ENCODE results near the gene ANKS1B.
"Not testable (repeated sequence)": the region's sequence is repeated elsewhere in the genome, so short reads cannot be mapped to it uniquely, and the experiment has no call there.

ANKS1B gene

DNA sequence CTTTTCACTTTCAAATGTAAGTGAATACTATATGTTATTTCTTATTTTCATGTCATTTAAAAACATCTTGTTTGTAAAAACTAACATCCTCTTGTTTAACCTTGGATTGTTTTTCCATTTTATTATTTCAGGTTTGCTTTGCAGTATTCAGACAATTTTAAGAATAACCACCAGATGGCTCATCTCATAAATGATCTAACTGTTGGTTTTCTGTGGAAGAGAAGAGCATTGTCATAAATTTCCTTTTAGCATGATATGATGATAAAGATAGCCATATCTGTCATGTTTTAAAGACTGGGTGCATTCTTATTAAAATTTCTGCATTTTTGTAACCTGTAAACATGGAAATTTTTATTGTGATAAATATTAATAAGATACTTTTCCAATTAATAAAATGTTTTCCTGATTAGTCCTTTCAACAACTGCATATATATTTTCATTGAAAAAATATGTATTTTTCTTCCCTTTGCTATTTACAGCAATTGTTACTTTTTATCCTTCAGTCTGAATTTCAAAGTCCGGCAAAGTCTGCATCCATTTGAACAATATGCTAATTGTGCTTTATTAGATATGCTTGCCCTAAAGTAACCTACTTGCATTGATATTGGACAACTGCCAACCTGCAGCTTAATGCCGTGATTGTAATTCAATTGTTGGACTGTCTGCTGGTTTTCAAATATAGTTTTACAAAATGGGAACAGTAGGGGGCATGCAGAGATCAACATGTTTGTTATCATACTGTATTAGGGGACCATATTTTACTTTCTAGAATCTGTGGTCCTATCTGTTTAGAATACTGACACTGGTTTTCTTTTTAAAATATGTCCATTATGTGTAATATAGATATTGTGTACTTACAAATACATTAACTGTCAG is 173.8 kb downstream of the ANKS1B start:
- peak; percentile 69 for DNase-seq (ENCODE audit: low read depth)

DNA sequence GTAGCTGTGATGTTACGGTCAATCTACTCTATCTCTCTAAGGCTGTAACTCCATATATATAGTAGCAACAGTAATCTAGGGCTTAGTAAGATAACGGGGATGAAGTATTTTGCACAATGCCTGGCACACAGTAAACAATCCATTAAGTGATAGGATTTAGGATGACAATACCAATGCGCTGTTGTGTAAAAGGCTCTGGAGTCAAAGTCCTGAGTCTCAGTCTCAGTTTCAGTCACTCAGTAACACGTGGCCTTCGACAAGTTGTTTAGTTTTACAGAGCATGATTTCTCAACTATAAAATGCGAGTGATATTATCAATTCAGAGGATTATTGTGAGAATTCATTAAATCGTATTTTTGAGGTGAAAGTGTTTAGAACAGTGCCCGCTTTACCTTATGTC is 174.8 kb downstream of the ANKS1B start:
- TF ChIP-seq, protein P1, sequence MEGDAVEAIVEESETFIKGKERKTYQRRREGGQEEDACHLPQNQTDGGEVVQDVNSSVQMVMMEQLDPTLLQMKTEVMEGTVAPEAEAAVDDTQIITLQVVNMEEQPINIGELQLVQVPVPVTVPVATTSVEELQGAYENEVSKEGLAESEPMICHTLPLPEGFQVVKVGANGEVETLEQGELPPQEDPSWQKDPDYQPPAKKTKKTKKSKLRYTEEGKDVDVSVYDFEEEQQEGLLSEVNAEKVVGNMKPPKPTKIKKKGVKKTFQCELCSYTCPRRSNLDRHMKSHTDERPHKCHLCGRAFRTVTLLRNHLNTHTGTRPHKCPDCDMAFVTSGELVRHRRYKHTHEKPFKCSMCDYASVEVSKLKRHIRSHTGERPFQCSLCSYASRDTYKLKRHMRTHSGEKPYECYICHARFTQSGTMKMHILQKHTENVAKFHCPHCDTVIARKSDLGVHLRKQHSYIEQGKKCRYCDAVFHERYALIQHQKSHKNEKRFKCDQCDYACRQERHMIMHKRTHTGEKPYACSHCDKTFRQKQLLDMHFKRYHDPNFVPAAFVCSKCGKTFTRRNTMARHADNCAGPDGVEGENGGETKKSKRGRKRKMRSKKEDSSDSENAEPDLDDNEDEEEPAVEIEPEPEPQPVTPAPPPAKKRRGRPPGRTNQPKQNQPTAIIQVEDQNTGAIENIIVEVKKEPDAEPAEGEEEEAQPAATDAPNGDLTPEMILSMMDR (conservative IDR thresholded peaks at IDR 0.05; ENCODE audit: control insufficient read depth, insufficient read depth, low read depth, low read length), result no peak
- no peak for DNase-seq (ENCODE audit: low read depth)

More for the DNA sequence above, 173.8 kb downstream of the ANKS1B start:
- H3K4me3 ChIP-seq (ENCODE audit: control insufficient read depth, low read depth, low read length), result no peak overlapping the region
- TF ChIP-seq, protein P1 (conservative IDR thresholded peaks at IDR 0.05; ENCODE audit: control insufficient read depth, insufficient read depth, low read depth, low read length), result peak; percentile 42

DNA sequence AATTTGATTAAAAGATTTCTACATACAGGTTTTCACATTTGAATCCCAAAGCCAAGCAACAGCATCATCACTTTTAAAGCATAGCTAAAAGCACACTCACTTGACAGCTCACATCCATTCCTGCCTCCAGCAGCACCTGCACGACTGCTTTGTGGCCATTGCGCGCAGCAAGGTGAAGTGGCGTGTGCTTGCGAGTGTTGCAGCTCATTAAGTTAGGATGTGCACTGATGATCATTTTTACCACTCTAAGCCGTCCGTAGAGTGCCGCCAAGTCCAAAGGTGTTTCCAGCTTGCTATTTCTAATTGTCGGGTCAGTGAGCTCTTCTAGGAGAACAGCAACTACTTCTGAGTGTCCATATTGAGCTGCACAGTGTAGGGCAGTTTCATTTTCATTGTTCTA is 178.4 kb downstream of the ANKS1B start:
- H3K4me3 ChIP-seq (ENCODE audit: control insufficient read depth, low read depth, low read length), result no peak overlapping the region
- no peak for DNase-seq (ENCODE audit: low read depth)
- TF ChIP-seq, protein P1 (conservative IDR thresholded peaks at IDR 0.05; ENCODE audit: control insufficient read depth, insufficient read depth, low read depth, low read length), result no peak

More for the DNA sequence above, 174.8 kb downstream of the ANKS1B start:
- no peak overlapping the region for H3K4me3 ChIP-seq (ENCODE audit: control insufficient read depth, low read depth, low read length)

DNA sequence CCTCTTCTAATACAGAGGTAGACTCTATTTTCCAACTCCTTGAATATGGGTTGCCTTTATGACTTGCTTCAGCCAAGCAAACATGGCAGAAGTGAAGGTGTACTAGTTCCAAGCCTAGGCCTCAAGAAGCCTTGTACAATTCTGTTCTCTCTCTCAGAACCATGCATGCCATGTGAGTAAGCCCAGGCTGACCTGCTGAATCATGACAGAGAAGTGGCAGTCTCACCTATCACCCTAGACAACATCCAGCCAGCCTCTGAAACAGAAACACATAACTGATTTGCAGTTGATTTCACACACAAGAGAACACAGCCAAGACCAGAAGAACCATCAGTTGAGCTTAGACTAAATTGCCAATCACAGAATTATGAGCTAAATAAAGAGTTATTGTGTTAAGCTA is 180.0 kb downstream of the ANKS1B start:
- TF ChIP-seq, protein P1 (conservative IDR thresholded peaks at IDR 0.05; ENCODE audit: control insufficient read depth, insufficient read depth, low read depth, low read length), result no peak
- H3K4me3 ChIP-seq (ENCODE audit: control insufficient read depth, low read depth, low read length), result no peak overlapping the region
- peak; percentile 6 for DNase-seq (ENCODE audit: low read depth)

DNA sequence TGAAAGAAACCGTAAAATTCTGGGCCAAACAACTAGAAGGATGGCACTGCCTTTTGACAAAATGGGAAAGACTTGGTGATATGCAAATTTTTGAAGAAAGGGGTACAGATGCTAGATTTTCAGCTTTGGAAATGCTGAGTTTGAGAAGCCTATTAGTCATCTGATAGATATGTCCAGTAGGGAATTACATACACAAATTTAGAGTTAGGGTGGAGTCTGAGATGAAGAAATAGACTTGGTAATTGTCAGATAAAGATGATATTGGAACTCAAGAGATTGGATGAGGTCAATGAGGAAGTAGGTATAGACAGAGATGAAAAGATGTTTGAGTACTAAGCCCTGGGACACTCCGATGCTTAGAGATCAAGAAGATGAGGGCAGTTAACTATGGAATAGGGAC is 184.1 kb downstream of the ANKS1B start:
- DNase-seq (ENCODE audit: low read depth), result peak; percentile 12
- H3K4me3 ChIP-seq (ENCODE audit: control insufficient read depth, low read depth, low read length), result no peak overlapping the region
- TF ChIP-seq, protein P1 (conservative IDR thresholded peaks at IDR 0.05; ENCODE audit: control insufficient read depth, insufficient read depth, low read depth, low read length), result no peak

DNA sequence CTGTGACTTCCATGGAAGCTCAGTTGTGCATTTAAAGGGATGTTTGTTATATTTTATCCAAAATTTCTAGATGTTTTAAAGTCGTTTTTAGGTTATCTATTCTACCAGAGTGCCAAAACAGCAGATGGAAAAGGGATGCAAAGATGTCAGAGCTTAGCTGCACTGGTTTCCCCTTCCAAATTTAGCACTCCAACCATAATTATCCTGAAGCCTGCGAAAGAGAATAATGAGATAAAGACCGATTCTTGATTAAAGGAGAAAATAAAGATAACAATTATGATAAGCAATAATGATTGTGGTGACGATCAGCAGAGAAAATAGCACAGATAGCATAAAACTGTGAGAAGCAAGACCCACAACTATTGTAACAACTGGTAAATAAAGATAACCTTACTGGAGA is 186.8 kb downstream of the ANKS1B start:
- not testable (repeated sequence) for DNase-seq (ENCODE audit: low read depth); H3K4me3 ChIP-seq (ENCODE audit: control insufficient read depth, low read depth, low read length)

DNA sequence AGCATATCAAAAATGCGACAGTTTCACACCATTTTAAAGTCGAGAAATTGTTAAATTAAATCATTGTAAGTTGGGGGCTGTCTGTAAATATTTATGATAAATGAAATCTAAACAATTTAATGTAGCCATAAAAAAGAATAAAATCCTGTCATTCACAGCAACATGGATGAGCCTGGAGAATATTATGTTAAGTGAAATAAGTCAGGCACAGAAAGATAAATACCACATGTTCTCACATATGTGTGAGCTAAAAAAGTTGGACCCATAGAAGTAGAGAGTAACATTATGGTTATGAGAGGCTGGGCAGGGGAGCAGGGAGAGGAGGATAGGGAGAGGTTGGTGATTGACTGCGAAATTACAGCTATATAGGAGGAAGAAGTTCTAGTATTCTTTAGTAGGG is 201.3 kb downstream of the ANKS1B start:
- no peak overlapping the region for H3K4me3 ChIP-seq (ENCODE audit: control insufficient read depth, low read depth, low read length)
- DNase-seq (ENCODE audit: low read depth), result no peak
- TF ChIP-seq, protein P1 (conservative IDR thresholded peaks at IDR 0.05; ENCODE audit: control insufficient read depth, insufficient read depth, low read depth, low read length), result no peak

All from fibroblast of mammary gland (primary cell).